ENCODE data around the gene MED12L. TPM values are rescaled to one million over a fixed set of nuclear protein-coding genes. Genes with fewer than 3 reads are reported as not detected.
A peak's percentile ranks its signal among the peaks of the same experiment; 100 is the strongest.

MED12L gene
- total and polyA plus RNA-seq, 5 donors, result 0.25 to 1.2 (median 0.71) TPM

GRCh38 chr3:151330379-151330778, 244.9 kb downstream of the MED12L start:
- DNase-seq, result no peak
- no peaks in the 10 kb centered on the region for H3K4me1 ChIP-seq (ENCODE audit: control insufficient read depth, insufficient read depth, low read length)

GRCh38 chr3:151330899-151331298, 245.4 kb downstream of the MED12L start:
- intact Hi-C loops (cut with DNase I), result no loop called here
- DNase-seq (no peak), ATAC-seq (no peak)
- H3K27ac ChIP-seq (ENCODE audit: low read length), result no peak overlapping the region
- no peaks in the 10 kb centered on the region for H3K27me3 ChIP-seq (ENCODE audit: control insufficient read depth, insufficient read depth)
- no peaks in the 10 kb centered on the region for H3K4me1 ChIP-seq (ENCODE audit: control insufficient read depth, insufficient read depth, low read length)
- no peaks in the 10 kb centered on the region for H3K9me3 ChIP-seq (ENCODE audit: control insufficient read depth, low read length)
- no peak overlapping the region for H3K4me3 ChIP-seq (ENCODE audit: low read length)

More at GRCh38 chr3:151330379-151330778, 244.9 kb downstream of the MED12L start:
- Histone ChIP-seq H3K4me3 (ENCODE audit: low read length) (no peak overlapping the region), H3K27ac (ENCODE audit: low read length) (no peak overlapping the region), H3K27me3 (ENCODE audit: control insufficient read depth, insufficient read depth) (no peaks in the 10 kb centered on the region), H3K9me3 (ENCODE audit: control insufficient read depth, low read length) (no peaks in the 10 kb centered on the region)
- no peak for ATAC-seq
- intact Hi-C loops (cut with DNase I), result no loop called here
- WGBS, result 69% methylated on average over 4 of the region's 4 CpGs

- intact Hi-C loops (cut with DNase I), result no loop called here
- Histone ChIP-seq H3K27me3 (ENCODE audit: control insufficient read depth, insufficient read depth) (no peaks in the 10 kb centered on the region), H3K27ac (ENCODE audit: low read length) (no peak overlapping the region), H3K9me3 (ENCODE audit: control insufficient read depth, low read length) (no peaks in the 10 kb centered on the region), H3K4me1 (ENCODE audit: control insufficient read depth, insufficient read depth, low read length) (no peaks in the 10 kb centered on the region), H3K4me3 (ENCODE audit: low read length) (no peak overlapping the region)
- DNase-seq (no peak), ATAC-seq (no peak)
- WGBS, result 50% methylated on average over 2 of the region's 2 CpGs
These were observed 246.2 kb downstream of the MED12L start for GRCh38 chr3:151331696-151332095.

GRCh38 chr3:151345859-151346258, 260.4 kb downstream of the MED12L start:
- peaks cover 3% of the 10 kb centered on the region for H3K4me1 ChIP-seq (ENCODE audit: control insufficient read depth, insufficient read depth, low read length)
- DNase-seq (no peak), ATAC-seq (peak in 1 of 2 donors; percentile 72)
- 51% methylated on average over 2 of the region's 2 CpGs for WGBS
- H3K27me3 ChIP-seq (ENCODE audit: control insufficient read depth, insufficient read depth), result no peaks in the 10 kb centered on the region
- H3K27ac ChIP-seq (ENCODE audit: low read length), result no peak overlapping the region
- H3K9me3 ChIP-seq (ENCODE audit: control insufficient read depth, low read length), result no peaks in the 10 kb centered on the region
- H3K4me3 ChIP-seq (ENCODE audit: low read length), result peak overlapping the region; percentile 26
- intact Hi-C loops (cut with DNase I), result no loop called here

GRCh38 chr3:151346292-151346691, 260.8 kb downstream of the MED12L start:
- ATAC-seq, result no peak
- peak overlapping the region; percentile 26 for H3K4me3 ChIP-seq (ENCODE audit: low read length)
- no peak overlapping the region for H3K27ac ChIP-seq (ENCODE audit: low read length)

GRCh38 chr3:151347432-151347831, 262.0 kb downstream of the MED12L start:
- WGBS, result 71% methylated on average over 6 of the region's 6 CpGs
- Histone ChIP-seq H3K4me3 (ENCODE audit: low read length) (no peak overlapping the region), H3K27me3 (ENCODE audit: control insufficient read depth, insufficient read depth) (no peaks in the 10 kb centered on the region), H3K4me1 (ENCODE audit: control insufficient read depth, insufficient read depth, low read length) (peaks cover 3% of the 10 kb centered on the region), H3K9me3 (ENCODE audit: control insufficient read depth, low read length) (no peaks in the 10 kb centered on the region), H3K27ac (ENCODE audit: low read length) (no peak overlapping the region)
- intact Hi-C loops (cut with DNase I), result no loop called here
- peak; percentile 50 to 68 for ATAC-seq
- peak in 1 of 3 donors; percentile 45 for DNase-seq

More at GRCh38 chr3:151346292-151346691, 260.8 kb downstream of the MED12L start:
- Histone ChIP-seq H3K27me3 (ENCODE audit: control insufficient read depth, insufficient read depth) (no peaks in the 10 kb centered on the region), H3K9me3 (ENCODE audit: control insufficient read depth, low read length) (no peaks in the 10 kb centered on the region), H3K4me1 (ENCODE audit: control insufficient read depth, insufficient read depth, low read length) (peaks cover 3% of the 10 kb centered on the region)
- 67% methylated on average over 3 of the region's 3 CpGs for WGBS
- intact Hi-C loops (cut with DNase I), result no loop called here
- DNase-seq, result no peak

GRCh38 chr3:151350656-151351055, 265.2 kb downstream of the MED12L start:
- Histone ChIP-seq H3K27me3 (ENCODE audit: control insufficient read depth, insufficient read depth) (no peaks in the 10 kb centered on the region), H3K4me3 (ENCODE audit: low read length) (no peak overlapping the region), H3K27ac (ENCODE audit: low read length) (no peak overlapping the region), H3K9me3 (ENCODE audit: control insufficient read depth, low read length) (no peaks in the 10 kb centered on the region), H3K4me1 (ENCODE audit: control insufficient read depth, insufficient read depth, low read length) (peaks cover 3% of the 10 kb centered on the region)
- WGBS, result 77% methylated on average over 1 of the region's 1 CpG
- intact Hi-C loops (cut with DNase I), result no loop called here
- no peak for ATAC-seq
- DNase-seq, result no peak

- peaks cover 3% of the 10 kb centered on the region for H3K4me1 ChIP-seq (ENCODE audit: control insufficient read depth, insufficient read depth, low read length)
- DNase-seq, result no peak
- H3K27ac ChIP-seq (ENCODE audit: low read length), result no peak overlapping the region
- H3K9me3 ChIP-seq (ENCODE audit: control insufficient read depth, low read length), result no peaks in the 10 kb centered on the region
- 88% methylated on average over 1 of the region's 1 CpG for WGBS
- no peak for ATAC-seq
- H3K27me3 ChIP-seq (ENCODE audit: control insufficient read depth, insufficient read depth), result no peaks in the 10 kb centered on the region
- intact Hi-C loops (cut with DNase I), result no loop called here
- H3K4me3 ChIP-seq (ENCODE audit: low read length), result no peak overlapping the region
These were observed 265.8 kb downstream of the MED12L start for GRCh38 chr3:151351219-151351618.

GRCh38 chr3:151351648-151352047, 266.2 kb downstream of the MED12L start:
- H3K4me1 ChIP-seq (ENCODE audit: control insufficient read depth, insufficient read depth, low read length), result no peaks in the 10 kb centered on the region
- WGBS, result 83% methylated on average over 4 of the region's 4 CpGs

GRCh38 chr3:151356794-151357462, 271.5 kb downstream of the MED12L start:
- Histone ChIP-seq H3K4me1 (ENCODE audit: control insufficient read depth, insufficient read depth, low read length) (peaks cover 1% of the 10 kb centered on the region), H3K27me3 (ENCODE audit: control insufficient read depth, insufficient read depth) (no peaks in the 10 kb centered on the region), H3K4me3 (ENCODE audit: low read length) (no peak overlapping the region), H3K27ac (ENCODE audit: low read length) (no peak overlapping the region), H3K9me3 (ENCODE audit: control insufficient read depth, low read length) (no peaks in the 10 kb centered on the region)
- peak in 1 of 2 donors; percentile 48 for ATAC-seq
- intact Hi-C loops (cut with DNase I), result no loop called here
- WGBS, result 26% methylated on average over 2 of the region's 2 CpGs
- DNase-seq, result no peak

More at GRCh38 chr3:151351648-151352047, 266.2 kb downstream of the MED12L start:
- Histone ChIP-seq H3K27ac (ENCODE audit: low read length) (no peak overlapping the region), H3K9me3 (ENCODE audit: control insufficient read depth, low read length) (no peaks in the 10 kb centered on the region), H3K27me3 (ENCODE audit: control insufficient read depth, insufficient read depth) (no peaks in the 10 kb centered on the region), H3K4me3 (ENCODE audit: low read length) (no peak overlapping the region)
- intact Hi-C loops (cut with DNase I), result no loop called here
- DNase-seq (no peak), ATAC-seq (no peak)

GRCh38 chr3:151357463-151357850, 272.0 kb downstream of the MED12L start:
- DNase-seq, result no peak
- Histone ChIP-seq H3K9me3 (ENCODE audit: control insufficient read depth, low read length) (no peaks in the 10 kb centered on the region), H3K4me3 (ENCODE audit: low read length) (no peak overlapping the region), H3K4me1 (ENCODE audit: control insufficient read depth, insufficient read depth, low read length) (peaks cover 1% of the 10 kb centered on the region), H3K27me3 (ENCODE audit: control insufficient read depth, insufficient read depth) (no peaks in the 10 kb centered on the region), H3K27ac (ENCODE audit: low read length) (no peak overlapping the region)
- no peak for ATAC-seq
- intact Hi-C loops (cut with DNase I), result no loop called here
- WGBS, result 68% methylated on average over 2 of the region's 2 CpGs

All from right cardiac atrium (tissue), 5 donors.